KOPT-K1 (cell line): ENCODE measurements around the gene PRKCE.

Experiments
- H3K27ac ChIP-seq: fragments of 200-600 bp; sonication (generic); 2 replicates; pipeline ENCODE4 v1.5.1; 2016; ENCODE audit warnings: antibody characterized with exemption, mild to moderate bottlenecking, low read depth, low read length; ENCODE audit not compliant: poor library complexity, severe bottlenecking
- H3K36me3 ChIP-seq: fragments of 200-600 bp; sonication (generic); 2 replicates; pipeline ENCODE4 v1.5.1; 2017; ENCODE audit warnings: antibody characterized with exemption, mild to moderate bottlenecking, low read length, moderate library complexity; ENCODE audit not compliant: insufficient read depth
- H3K9me3 ChIP-seq: fragments of 200-600 bp; sonication (generic); 2 replicates; pipeline ENCODE4 v1.5.1; 2017; ENCODE audit warnings: antibody characterized with exemption, low read length, mild to moderate bottlenecking; ENCODE audit not compliant: insufficient read depth, poor library complexity, severe bottlenecking

The PRKCE gene

DNA sequence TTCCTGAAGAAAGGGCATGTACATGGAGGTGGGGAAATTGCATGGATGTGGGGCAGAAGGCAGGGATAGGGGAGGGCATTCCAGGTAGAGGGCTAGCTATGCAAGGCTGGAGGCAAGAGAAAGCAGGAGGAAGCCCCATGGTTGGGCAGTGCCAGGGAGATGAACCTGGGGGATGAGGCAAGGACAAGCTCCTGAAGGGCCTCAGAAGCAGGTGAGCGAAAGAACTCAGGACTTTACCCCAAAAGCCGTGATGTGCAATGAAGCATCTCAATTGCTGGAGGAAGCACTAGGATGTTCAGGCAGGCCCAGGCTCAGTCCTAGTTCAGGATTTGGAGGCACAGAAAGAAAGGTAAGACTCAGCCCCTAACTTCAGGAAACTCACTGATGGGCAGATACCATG, 528.7 kb downstream of the PRKCE start:
- Histone ChIP-seq H3K9me3 (no peaks in the 10 kb centered on the region), H3K27ac (no peak overlapping the region), H3K36me3 (peaks cover 60% of the 10 kb centered on the region)

DNA sequence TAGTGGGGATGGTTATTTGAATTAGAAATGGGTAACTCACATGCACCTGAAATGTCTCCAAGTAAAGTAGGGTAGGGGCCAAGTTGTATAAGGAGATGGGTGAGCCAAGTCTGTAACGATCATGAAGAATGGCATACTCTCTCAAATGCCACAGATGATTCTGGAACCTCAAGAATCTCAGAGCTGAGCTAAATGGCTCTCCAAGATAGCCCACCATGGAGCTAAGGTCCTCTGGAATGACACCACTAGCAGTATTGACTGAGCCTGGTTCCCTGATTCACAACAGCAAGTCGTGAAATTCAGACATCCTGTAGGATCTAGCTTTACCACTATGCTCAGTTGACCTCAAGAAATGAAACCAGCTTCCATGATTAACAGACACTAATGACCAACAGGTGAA, 529.8 kb downstream of the PRKCE start:
- Histone ChIP-seq H3K36me3 (peaks cover 71% of the 10 kb centered on the region), H3K27ac (no peak overlapping the region), H3K9me3 (no peaks in the 10 kb centered on the region)

DNA sequence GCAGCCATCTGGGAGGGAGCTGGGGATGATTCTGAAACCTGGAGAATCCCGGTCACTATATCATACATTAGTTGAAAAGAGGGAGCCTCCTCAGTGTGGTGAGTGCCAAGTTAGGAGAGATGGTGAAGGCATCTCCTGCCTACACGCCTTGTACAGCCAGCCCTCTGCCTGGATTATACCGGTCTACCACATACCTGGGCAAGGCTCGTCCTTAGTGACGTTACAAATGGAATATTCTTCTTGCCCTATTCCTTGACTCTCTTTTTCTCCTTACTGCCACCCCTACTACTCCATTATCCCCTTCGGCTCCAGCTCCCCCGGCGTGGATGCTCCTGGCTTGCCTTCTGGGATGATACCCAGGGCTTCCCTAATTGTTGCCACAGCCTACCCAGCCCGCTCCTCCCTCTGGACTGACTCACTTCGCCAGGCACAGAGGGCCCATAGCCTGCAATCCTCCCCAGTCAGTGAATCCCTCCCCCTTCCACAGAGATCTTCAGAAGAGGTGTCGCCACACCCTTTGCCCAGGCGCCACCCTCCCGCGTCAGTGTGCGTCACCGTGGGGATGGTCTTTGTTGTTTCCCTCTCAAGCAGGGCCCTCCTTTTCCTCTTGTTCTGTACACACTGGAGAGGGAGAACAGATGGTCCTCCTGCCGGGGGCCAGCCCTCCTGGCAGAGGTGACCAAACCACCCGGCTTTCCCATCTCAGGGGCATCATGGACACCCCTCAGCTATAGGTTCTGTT, 530.5 kb downstream of the PRKCE start:
- H3K36me3 ChIP-seq = peaks cover 72% of the 10 kb centered on the region
- no peak overlapping the region for H3K27ac ChIP-seq
- H3K9me3 ChIP-seq = no peaks in the 10 kb centered on the region

DNA sequence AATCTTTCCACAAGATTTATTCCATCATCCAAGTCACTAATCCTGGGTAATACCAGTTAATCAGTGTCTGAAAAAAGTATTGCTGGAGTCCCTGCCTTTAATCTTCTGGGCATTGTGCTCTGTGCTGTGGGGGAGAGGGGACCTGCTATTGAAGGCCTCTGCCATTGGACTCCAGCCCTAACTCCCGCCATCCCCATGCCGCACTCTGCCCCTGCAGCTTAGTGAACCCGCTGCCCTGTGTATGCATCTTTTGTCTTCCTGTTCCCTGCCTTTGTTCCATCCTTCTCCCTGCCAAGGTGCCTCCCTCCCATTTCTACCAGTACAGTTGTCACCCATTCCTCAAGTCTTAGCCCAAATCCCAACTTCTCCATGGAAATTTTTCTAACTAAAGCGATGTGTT, 532.0 kb downstream of the PRKCE start:
- Histone ChIP-seq H3K27ac (no peak overlapping the region), H3K9me3 (no peaks in the 10 kb centered on the region), H3K36me3 (peaks cover 68% of the 10 kb centered on the region)

DNA sequence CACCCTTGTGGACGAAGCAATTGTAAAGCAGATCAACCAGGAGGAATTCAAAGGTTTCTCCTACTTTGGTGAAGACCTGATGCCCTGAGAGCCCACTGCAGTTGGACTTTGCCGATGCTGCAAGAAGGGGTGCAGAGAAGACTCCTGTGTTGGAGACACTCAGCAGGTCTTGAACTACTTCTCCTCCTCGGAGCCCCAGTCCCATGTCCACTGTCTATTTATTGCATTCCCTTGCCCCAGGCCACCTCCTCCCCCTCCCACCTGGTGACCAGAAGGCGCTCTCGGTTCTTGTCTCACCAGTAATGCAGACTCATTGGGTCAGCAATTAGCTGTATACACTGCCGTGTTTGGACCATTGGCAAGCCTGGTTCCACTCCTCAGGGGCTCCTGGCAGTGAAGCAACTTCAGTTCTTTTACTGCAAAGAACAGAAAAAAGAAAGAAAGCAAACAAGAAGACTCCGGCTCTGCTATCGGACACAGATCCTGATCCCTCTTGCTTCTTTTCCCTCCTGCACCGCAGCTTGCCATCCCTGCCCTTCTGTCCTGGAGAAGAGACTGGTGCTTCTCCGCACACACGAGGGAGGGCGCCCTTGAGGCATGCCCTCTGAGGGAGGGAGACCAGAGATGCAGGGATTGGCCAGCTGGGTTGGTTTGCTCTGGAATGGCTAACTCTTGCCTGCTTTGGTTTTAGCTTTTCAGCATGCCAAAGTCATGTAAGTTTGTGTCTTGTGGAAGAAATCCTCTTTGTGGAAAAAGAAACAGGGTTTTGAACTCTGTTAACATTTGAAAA, 533.5 kb downstream of the PRKCE start:
- no peaks in the 10 kb centered on the region for H3K9me3 ChIP-seq
- peaks cover 61% of the 10 kb centered on the region for H3K36me3 ChIP-seq
- H3K27ac ChIP-seq = no peak overlapping the region

DNA sequence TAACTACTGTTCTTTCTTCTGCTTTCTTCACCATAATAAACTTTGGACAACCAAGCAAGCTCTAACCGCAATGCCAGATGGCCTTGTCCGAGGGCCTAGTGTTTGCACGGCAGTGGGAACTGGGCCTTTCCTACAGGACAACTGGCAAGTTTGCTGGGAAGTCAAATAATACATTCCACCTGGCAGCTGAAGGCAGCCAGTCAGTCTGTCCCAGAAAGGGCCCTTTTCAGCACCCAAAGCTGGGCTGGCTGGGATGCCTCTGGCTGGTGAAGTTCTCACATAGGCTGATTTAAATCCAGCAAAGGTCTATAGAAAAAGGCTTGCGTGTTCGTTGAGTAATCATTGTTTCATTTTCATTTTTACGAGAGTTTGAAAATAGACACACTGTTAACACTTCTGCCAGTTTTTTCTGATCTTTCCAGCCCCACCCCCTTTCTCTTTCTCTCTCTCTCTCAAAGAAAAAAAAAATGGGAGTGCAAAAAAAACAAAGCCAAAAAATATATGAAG, 535.7 kb downstream of the PRKCE start:
- H3K9me3 ChIP-seq = no peaks in the 10 kb centered on the region
- peak overlapping the region; percentile 81 for H3K27ac ChIP-seq
- peaks cover 39% of the 10 kb centered on the region for H3K36me3 ChIP-seq

DNA sequence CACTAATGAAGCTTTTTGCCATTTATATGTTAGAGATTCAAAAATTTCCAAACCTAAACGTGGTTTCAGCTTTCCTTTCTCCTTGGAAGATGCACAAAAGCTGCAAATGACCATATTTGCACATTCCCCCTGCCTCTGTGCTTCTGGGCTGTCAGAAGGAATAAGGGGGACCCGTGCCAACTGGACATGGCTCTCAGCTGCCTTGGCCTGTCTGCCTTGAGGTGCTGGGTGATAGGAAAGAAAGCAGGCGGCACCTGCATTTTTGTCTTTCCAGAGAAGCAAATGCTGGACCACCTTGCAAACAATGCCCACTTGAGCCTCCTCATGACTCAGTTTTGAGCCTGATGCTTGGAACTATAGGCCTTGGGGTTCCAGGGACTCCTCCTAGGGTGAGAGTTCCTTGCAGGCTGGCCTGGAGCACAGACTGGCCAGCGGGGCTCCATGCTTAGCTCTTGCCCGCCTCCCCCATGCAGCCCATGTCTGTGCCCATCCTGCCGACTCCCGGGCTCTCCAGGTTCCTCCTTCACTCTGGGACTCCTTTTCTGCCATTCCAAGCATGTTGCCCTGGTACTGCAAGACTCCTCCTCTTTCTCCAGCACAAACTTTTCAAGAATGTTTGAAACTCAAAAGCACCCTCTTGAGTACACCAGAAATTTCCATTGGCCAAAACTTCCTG, 536.7 kb downstream of the PRKCE start:
- peaks cover 31% of the 10 kb centered on the region for H3K36me3 ChIP-seq
- H3K9me3 ChIP-seq = no peaks in the 10 kb centered on the region
- peak overlapping the region; percentile 81 for H3K27ac ChIP-seq

DNA sequence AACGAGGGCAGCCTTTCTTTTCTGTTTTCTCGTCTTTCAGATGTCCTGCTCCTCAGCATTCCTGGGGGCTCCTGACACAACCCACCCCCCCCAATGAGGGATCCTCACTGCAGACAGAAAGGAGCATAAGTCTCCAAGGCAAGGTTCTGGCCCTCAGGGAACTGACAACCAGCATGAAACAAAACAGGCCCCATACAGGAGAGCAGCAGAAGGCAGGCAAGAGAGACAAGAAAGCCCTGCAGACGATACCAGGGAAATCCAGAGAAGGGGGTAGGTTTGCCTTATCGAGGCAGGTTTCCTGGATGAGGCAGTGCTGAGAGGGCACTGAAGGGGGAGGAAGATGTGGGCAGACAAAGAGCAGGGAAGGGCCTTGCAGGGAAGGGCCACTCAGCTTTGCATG, 541.9 kb downstream of the PRKCE start:
- Histone ChIP-seq H3K9me3 (no peaks in the 10 kb centered on the region), H3K36me3 (no peaks in the 10 kb centered on the region), H3K27ac (peak overlapping the region; percentile 9)

DNA sequence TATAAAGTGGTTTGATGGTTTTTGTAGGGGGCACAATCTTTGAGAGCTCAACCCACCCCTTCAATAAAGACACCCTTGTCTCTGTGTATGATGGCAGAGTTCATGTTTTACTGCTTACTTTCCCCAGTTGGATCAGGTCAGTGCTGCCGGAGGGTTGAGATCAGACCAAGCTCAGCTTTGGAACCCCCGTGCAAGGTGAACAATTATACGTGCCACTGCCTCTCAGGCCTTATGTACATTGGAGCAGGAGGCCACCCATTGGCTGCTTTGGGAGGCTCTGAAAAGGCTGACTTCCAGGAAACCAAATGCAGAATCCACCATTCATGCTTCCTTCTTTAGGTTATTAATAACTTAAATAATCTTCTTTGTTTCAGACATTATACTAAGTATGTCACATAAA, 542.4 kb downstream of the PRKCE start:
- Histone ChIP-seq H3K9me3 (no peaks in the 10 kb centered on the region), H3K27ac (no peak overlapping the region), H3K36me3 (no peaks in the 10 kb centered on the region)

DNA sequence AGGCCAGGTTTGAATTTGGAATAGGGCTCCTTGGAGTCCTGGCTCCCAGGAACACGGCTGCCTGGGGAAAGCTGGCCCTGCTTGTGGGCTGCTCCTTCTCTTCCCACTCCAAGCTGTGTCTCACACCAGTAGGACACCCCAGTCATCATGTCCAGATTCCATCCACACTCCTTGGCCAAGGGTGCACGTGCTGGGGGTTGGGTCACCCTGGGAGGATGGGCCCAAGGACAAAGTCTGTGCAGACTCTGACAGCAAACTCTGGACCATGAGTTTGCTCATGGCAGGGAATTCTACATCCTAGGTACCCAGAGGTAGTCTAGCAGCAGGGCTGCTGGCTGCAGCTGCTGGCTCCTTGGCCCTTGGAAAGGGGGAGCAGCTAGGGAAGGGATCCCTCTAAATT, 543.4 kb downstream of the PRKCE start:
- no peak overlapping the region for H3K27ac ChIP-seq
- H3K9me3 ChIP-seq = no peaks in the 10 kb centered on the region
- no peaks in the 10 kb centered on the region for H3K36me3 ChIP-seq

DNA sequence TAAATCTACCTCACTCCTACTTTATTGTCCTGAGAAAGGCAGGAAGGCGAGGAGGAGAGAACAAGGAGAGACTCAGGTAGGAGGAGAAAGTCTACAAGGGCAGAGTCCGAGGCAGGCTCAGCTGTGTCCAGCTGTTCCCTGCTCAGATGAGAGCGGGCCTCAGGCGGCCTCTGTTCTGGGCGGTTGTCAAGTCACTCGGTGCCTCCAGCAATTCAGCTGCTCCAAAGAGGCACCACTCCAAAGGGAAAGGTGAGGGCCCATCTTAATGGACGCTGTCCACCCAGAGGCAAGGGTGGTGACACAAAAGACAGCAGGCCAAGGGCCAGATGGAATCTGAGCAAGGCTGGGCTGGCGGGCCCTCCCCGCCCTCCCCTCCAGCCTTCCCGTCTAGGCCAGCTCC, 544.3 kb downstream of the PRKCE start:
- H3K27ac ChIP-seq = no peak overlapping the region
- no peaks in the 10 kb centered on the region for H3K9me3 ChIP-seq
- no peaks in the 10 kb centered on the region for H3K36me3 ChIP-seq

DNA sequence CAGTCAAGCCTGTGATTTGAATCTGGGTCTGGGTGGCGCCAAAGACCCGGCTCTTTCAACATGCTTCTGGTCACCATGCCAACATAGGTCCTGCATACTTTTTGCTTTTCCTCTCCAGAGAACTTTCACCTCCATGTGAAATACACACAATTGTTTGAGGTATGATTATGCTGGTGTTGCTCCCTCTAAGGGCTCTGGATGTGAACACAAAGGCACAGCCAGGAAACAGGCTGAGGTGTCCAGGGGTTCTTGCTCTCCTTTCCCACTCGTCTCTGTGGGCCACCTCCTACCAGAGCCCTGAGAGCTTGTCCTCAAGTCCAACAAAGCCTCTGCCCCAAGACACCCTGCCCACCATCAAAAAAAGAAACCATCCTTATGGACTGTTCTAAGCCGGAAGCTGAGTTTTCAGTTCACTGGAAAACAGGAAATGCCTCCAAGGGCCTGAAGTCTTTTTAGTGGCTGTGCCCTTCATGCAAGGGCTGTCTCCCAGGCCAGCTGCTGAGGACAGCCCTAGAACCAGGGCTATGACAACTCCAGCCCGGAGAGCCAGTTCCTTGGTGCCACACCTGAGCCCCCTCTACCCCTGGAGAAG, 545.5 kb downstream of the PRKCE start:
- Histone ChIP-seq H3K27ac (peak overlapping the region; percentile 25), H3K9me3 (peaks cover 11% of the 10 kb centered on the region), H3K36me3 (no peaks in the 10 kb centered on the region)

DNA sequence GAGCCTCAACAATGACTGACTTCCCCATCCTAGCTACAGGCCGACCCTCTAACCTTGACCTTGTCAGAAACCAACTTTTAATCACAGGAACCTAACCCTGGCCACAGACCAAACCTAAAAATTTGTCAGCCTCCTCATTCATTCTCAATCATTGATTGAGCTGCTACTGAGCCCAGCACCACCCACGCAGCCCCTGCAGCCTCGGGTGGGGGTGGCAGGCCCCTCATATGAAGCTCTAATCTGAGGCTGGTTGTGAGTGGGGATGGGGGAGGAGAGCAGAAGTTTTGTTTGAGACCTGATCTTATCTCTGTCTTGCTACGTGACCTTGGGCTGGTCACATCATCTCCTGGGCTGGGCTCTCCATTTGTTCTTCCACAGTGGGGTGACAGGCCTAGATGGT, 546.2 kb downstream of the PRKCE start:
- Histone ChIP-seq H3K9me3 (peaks cover 11% of the 10 kb centered on the region), H3K27ac (peak overlapping the region; percentile 25), H3K36me3 (no peaks in the 10 kb centered on the region)

DNA sequence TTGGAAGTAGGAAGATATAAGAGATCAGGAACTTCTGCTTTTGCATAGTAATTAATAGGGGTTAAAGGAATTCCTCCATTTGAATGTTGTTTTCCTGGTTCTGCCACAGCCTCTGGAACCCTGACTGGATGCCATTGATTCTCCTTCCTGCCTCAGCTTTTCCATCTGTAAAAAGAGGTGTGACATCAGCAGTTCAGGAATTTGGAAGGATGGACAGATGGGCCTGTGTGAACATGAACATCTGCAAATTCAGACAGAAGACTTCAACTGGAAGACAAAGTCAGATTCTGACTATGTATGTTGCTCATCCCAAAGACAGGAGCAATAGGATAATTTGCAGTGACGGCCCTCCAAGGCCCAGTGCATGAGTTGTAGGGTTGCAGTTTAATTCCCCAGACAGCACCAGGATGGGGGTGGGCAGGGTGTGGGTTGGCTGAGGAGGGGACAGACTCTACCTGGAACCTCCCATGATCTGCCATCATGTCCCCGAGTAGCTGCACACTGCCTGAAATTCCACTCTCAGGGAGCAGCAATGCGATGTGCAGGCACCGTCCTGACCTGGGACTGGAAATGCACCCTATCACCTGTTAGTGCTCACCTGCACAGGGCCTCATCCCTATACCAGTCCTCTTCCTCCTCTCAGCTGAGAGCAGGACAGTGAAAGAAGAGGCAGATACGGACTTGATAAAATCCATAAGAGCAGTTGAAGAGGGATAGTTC, 546.8 kb downstream of the PRKCE start:
- H3K36me3 ChIP-seq = no peaks in the 10 kb centered on the region
- H3K27ac ChIP-seq = no peak overlapping the region
- peaks cover 11% of the 10 kb centered on the region for H3K9me3 ChIP-seq
